OCI-LY7 (cell line): ENCODE results near the gene FAM184B. TPM values are rescaled to one million over a fixed set of nuclear protein-coding genes. Genes with fewer than 3 reads are reported as not detected.

Experiments used
- BruUV-seq: library from RNA; stranded (reverse); fragments of 400-500 nt; replicated peaks from 2 replicates; lab custom pipeline; 2021; lab: Mats Ljungman, UMichigan
- CTCF ChIA-PET: fragments of 300-600 bp; sonication (Branson Sonifier 250); formaldehyde crosslinking; loops from one replicate; lab custom pipeline; 2022; ENCODE audit warnings: antibody characterized with exemption; ENCODE audit not compliant: unreplicated experiment; lab: Charles Lee
- POLR2A ChIA-PET: fragments of 300-600 bp; sonication (Branson Sonifier 250); formaldehyde crosslinking; loops from one replicate; lab custom pipeline; 2022; ENCODE audit warnings: antibody characterized with exemption; lab: Charles Lee
- DNase-seq: peaks from one replicate; pipeline ENCODE4 v3.0.0-alpha.2; 2015; ENCODE audit warnings: low spot score
- H2AFZ ChIP-seq: fragments of 200-600 bp; sonication (generic), shearing (Covaris generic); 2 replicates; pipeline ENCODE4 v1.6.1; 2014; ENCODE audit warnings: mild to moderate bottlenecking, antibody characterized with exemption, low read length, moderate library complexity
- H3K27ac ChIP-seq: fragments of 200-600 bp; sonication (generic); 2 replicates; pipeline ENCODE4 v1.5.1; 2014; ENCODE audit warnings: mixed run types, low read depth, mild to moderate bottlenecking, moderate library complexity, low read length, inconsistent platforms; ENCODE audit not compliant: poor library complexity, severe bottlenecking
- H3K36me3 ChIP-seq: fragments of 200-600 bp; sonication (generic); 2 replicates; pipeline ENCODE4 v1.6.1; 2014; ENCODE audit warnings: mild to moderate bottlenecking, antibody characterized with exemption, low read length, moderate library complexity, mixed read lengths; ENCODE audit not compliant: insufficient read depth
- H3K4me1 ChIP-seq: fragments of 200-600 bp; sonication (generic); 2 replicates; pipeline ENCODE4 v1.5.1; 2014; ENCODE audit warnings: mild to moderate bottlenecking, low read length; ENCODE audit not compliant: insufficient read depth, poor library complexity, severe bottlenecking
- H3K4me2 ChIP-seq: fragments of 200-600 bp; sonication (generic); 2 replicates; pipeline ENCODE4 v1.6.1; 2014; ENCODE audit warnings: mild to moderate bottlenecking, low read length
- H3K4me3 ChIP-seq: fragments of 200-600 bp; sonication (generic); 2 replicates; pipeline ENCODE4 v1.5.1; 2014; ENCODE audit warnings: mild to moderate bottlenecking, low read depth, low read length; ENCODE audit not compliant: poor library complexity, severe bottlenecking
- H3K79me2 ChIP-seq: fragments of 200-600 bp; sonication (generic); 2 replicates; pipeline ENCODE4 v1.6.1; 2016; ENCODE audit warnings: low read depth, mild to moderate bottlenecking, low read length, moderate library complexity, mixed read lengths; ENCODE audit not compliant: insufficient read depth
- H3K9me2 ChIP-seq: fragments of 200-600 bp; sonication (generic); 2 replicates; pipeline ENCODE4 v1.6.1; 2016; ENCODE audit warnings: mild to moderate bottlenecking, low read length, mixed read lengths; ENCODE audit not compliant: insufficient read depth
- H3K9me3 ChIP-seq: fragments of 200-600 bp; sonication (generic); 2 replicates; pipeline ENCODE4 v1.6.1; 2014; ENCODE audit warnings: mild to moderate bottlenecking, mixed run types, low read length, mixed read lengths
- H4K20me1 ChIP-seq: fragments of 200-600 bp; sonication (generic); 2 replicates; pipeline ENCODE4 v1.6.1; 2014; ENCODE audit warnings: mild to moderate bottlenecking, antibody characterized with exemption, low read length, moderate library complexity, mixed read lengths; ENCODE audit not compliant: insufficient read depth
- EZH2phosphoT487 ChIP-seq: fragments of 200-600 bp; sonication (generic); IDR thresholded peaks from 2 replicates; pipeline ENCODE4 v1.6.1; 2018; ENCODE audit warnings: low read depth, borderline replicate concordance, mild to moderate bottlenecking, mixed run types, antibody characterized with exemption, low read length, moderate library complexity, mixed read lengths
- intact Hi-C: fragments of 100-400 bp; cut with micrococcal nuclease; formaldehyde crosslinking; loops from one replicate; pipeline ENCODE4 v1.10.0; 2022; ENCODE audit not compliant: unreplicated experiment
- total RNA-seq, 2 experiments: library from RNA; depleted of rRNA in 1 of 2; stranded (reverse); fragments of >200 nt in 1 of 2; shearing (Covaris generic) in 1 of 2; gene quantifications; 2 replicates each; pipeline ENCODE4 v1.2.3, GENCODE V29; 2014 to 2022
- TF ChIP-seq, protein P1 (sequence below): fragments of 200-600 bp; sonication (generic); conservative IDR thresholded peaks from 2 replicates; pipeline ENCODE4 v1.5.1; 2014; ENCODE audit warnings: mild to moderate bottlenecking, antibody characterized with exemption, low read length, moderate library complexity, mixed read lengths

The FAM184B gene
- total RNA-seq, 2 experiments from 2014 or later, result not detected

DNA sequence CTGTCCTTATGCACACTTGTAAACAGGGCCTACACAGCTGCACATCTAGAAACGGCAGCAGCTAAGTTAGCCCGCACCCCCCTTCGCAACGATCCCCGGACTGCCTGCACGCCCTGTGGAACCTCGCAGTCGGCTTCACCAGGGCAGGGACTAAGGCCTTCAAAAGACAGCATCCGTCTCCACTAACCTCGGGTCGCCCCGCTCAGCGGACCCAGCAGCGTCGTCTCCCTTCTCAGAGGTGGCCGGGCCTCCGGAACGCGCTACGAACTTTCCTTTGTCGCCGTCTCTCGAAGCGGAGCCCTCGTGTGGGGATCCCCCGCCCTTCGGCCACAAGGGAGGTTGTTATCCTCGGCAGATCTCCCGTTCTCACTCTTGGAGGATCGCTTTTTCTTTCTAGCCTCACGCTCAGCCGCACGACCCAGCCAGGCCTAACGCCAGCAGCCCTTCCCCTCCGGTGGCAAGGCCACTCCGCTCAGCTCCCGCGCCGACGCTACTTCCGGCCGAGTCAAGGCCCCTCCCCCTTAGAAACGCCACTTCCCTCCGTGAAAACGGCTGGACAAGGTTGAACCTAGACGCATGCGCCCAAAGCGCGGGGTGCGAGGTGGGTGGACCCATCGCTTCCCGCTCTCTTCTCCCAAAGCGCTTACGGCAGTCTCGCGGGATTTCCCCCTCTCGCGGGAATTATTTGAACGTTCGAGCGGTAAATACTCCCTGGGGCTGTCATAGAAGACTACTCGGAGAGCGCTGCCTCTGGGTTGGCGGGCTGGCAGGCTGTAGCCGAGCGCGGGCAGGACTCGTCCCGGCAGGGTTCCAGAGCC, 29.0 kb upstream of the FAM184B start, which contains the start of the genes DCAF16 and NCAPG:
TSS of gene DCAF16 (minus strand) at position 498 of the 818 bp plus-strand sequence. CDS start 6,616 bp downstream, outside the sequence.
TSS of gene NCAPG (plus strand) at position 720 of the 818 bp plus-strand sequence. CDS start 99 bp downstream, outside the sequence.
- H3K9me3 ChIP-seq, result no peaks in the 10 kb centered on the region; the same call in 1 of the 2 replicates
- H3K9me2 ChIP-seq, result no peaks in the 10 kb centered on the region
- ChIA-PET CTCF (no interaction called here), POLR2A (interaction anchor here (0.6 to 2.7 kb wide), 4 partner anchors 12 to 262 kb away, joined by 3 to 13 read pairs (median 4); no protein-coding TSS in a partner anchor)
- peak within 1 kb of the TSS; percentile 91 for H3K27ac ChIP-seq
- TF ChIP-seq, protein P1, sequence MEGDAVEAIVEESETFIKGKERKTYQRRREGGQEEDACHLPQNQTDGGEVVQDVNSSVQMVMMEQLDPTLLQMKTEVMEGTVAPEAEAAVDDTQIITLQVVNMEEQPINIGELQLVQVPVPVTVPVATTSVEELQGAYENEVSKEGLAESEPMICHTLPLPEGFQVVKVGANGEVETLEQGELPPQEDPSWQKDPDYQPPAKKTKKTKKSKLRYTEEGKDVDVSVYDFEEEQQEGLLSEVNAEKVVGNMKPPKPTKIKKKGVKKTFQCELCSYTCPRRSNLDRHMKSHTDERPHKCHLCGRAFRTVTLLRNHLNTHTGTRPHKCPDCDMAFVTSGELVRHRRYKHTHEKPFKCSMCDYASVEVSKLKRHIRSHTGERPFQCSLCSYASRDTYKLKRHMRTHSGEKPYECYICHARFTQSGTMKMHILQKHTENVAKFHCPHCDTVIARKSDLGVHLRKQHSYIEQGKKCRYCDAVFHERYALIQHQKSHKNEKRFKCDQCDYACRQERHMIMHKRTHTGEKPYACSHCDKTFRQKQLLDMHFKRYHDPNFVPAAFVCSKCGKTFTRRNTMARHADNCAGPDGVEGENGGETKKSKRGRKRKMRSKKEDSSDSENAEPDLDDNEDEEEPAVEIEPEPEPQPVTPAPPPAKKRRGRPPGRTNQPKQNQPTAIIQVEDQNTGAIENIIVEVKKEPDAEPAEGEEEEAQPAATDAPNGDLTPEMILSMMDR, result no peak
- no peak for TF ChIP-seq EZH2phosphoT487
- peaks cover 52% of the 10 kb centered on the region for H3K4me1 ChIP-seq
- DNase-seq, result peak; percentile 100
- H3K4me3 ChIP-seq, result peak within 1 kb of the TSS; percentile 85
- peaks cover 87% of the 10 kb centered on the region for H3K36me3 ChIP-seq
- H2AFZ ChIP-seq, result peak within 1 kb of the TSS; percentile 30
- H3K4me2 ChIP-seq, result peak within 1 kb of the TSS; percentile 89
- peaks cover 48% of the 10 kb centered on the region for H4K20me1 ChIP-seq
- peaks cover 94% of the 10 kb centered on the region for H3K79me2 ChIP-seq
- BruUV-seq, result TSS peak; percentile 62
- intact Hi-C loops, result loop anchor here (1.0 to 2.0 kb wide), 6 partner anchors 144 to 261 kb away; partner anchors contain the start of genes LAP3, LCORL and MED28

DNA sequence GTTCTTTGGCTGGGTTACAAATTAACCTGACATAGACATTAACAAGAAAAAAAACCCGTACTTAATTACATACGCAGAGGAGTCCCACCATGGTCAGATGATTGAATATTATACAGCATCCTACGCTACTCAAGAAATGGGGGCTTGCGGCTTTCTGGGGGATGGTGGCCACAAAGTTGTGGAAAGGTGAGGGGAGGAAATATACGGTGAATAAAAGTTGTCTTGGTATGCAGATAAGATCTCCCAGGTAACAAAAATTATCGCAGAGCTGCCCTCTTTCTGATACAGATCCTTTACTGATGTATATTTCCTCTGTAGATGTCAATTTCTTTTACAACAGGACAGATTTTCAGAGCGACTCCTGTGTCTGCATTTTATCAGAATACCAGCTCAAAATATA, 28.2 kb upstream of the FAM184B start:
- intact Hi-C loops, result loop anchor here (1.0 to 2.0 kb wide), 6 partner anchors 143 to 260 kb away; partner anchors contain the start of genes LAP3, LCORL and MED28
- H3K27ac ChIP-seq, result peak overlapping the region; percentile 91
- peaks cover 51% of the 10 kb centered on the region for H4K20me1 ChIP-seq
- peaks cover 49% of the 10 kb centered on the region for H3K4me1 ChIP-seq
- no TSS peak for BruUV-seq
- TF ChIP-seq EZH2phosphoT487, result no peak
- TF ChIP-seq, protein P1, result no peak
- H3K36me3 ChIP-seq, result peaks cover 87% of the 10 kb centered on the region
- POLR2A ChIA-PET, result interaction anchor here (0.6 to 2.7 kb wide), 6 partner anchors 10 to 261 kb away, joined by 3 to 13 read pairs (median 4); no protein-coding TSS in a partner anchor
- peak overlapping the region; percentile 89 for H3K4me2 ChIP-seq
- H3K4me3 ChIP-seq, result peak overlapping the region; percentile 85
- DNase-seq, result peak; percentile 32
- no peaks in the 10 kb centered on the region for H3K9me2 ChIP-seq
- H2AFZ ChIP-seq, result no peak overlapping the region
- CTCF ChIA-PET, result no interaction called here
- no peaks in the 10 kb centered on the region; the same call in 1 of the 2 replicates for H3K9me3 ChIP-seq
- peaks cover 94% of the 10 kb centered on the region for H3K79me2 ChIP-seq
